Subcutaneous adipose tissue (tissue), 4 donors: Measurements from ENCODE around the gene EXOC4. TPM values are rescaled to one million over a fixed set of nuclear protein-coding genes. Genes with fewer than 3 reads are reported as not detected.

ENCODE experiments used
- CTCF ChIP-seq: fragments of 450-650 bp; IDR thresholded peaks from one replicate; pipeline ENCODE4 v1.5.1; 2016; ENCODE audit warnings: low read depth, mild to moderate bottlenecking, control low read depth, antibody characterized with exemption, moderate library complexity
- total RNA-seq, 4 donors: library from RNA; depleted of rRNA; stranded (reverse); fragments of >200 nt; gene quantifications; one replicate each; pipeline ENCODE4 v1.1.0, GENCODE V29; 2016

Gene EXOC4
- total RNA-seq, result 10 to 100 TPM; 62.9 to 84.3 (median 77.3) TPM

GRCh38 chr7:133252858-133253518 lies at the start of gene EXOC4:
TSS of gene EXOC4 (plus strand) at chr7:133253078.
- no peak for TF ChIP-seq CTCF

DNA sequence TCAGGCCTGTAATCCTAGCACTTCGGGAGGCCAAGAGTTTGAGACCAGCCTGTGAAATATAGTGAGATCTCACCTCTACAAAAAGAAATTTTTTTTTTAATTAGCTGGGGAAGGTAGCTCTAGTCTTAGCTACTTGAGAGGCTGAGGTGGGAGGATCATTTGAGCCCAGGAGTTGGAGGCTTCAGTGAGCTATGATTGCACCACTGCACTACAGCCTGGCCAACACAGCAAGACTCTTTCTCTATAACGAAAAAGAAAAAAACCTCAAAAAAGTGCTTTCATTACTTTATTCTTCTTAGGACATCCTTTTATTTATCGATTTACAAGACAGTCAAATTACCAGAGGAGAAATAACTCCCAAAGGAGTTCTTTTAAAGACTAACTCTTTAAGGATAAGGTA lies 49.4 kb upstream of the EXOC4 start:
- no peak for TF ChIP-seq CTCF

DNA sequence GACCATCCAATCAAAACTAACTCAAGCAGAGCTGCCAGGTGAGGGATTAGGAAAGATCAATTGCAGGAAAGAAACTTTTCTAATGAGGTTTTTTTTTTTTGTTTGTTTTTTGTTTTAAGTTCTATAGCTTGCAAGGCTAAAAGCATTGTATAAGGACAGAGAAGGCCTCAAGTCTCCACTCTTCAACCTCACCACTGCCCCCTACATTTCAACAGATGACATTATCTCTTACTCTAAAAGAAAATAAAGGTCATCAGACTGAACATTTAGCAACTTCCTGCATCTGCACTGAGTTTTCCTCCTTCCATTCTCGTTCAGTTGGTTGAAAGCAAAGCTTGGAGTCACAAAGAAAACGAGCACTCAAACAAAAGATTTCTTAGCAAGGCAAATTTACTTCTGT lies 45.2 kb upstream of the EXOC4 start:
- no peak for TF ChIP-seq CTCF

GRCh38 chr7:133217773-133218172 lies 35.1 kb upstream of the EXOC4 start:
- no peak for TF ChIP-seq CTCF

DNA sequence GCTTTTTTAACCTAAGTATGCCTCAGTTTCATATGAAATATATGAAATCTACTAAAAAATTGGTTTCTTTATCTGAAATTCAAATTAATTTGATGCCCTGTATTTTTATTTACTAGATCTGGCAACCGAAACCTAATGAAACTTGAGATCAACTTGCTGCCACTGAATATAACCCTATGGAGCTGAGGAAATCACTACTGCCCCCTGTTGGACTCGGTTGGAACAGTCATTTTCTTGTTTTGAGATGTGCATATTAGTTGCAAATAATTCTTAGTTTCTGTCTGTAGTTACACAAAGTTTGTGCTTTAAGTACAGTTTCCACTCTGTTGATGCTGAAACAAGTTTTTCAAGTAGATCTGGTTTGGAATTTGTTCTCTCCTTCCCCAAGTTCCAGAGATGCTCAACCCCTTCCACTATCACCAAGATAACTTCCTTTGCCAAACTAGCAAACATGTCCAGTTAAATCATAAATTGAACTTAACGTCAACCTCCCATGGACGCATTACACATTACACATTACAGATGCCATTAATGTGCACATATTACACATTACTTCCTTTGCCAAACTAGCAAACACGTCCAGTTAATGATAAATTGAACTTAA lies 22.2 kb upstream of the EXOC4 start:
- TF ChIP-seq CTCF, result no peak

- no peak for TF ChIP-seq CTCF
Observed at GRCh38 chr7:133233142-133233541, 19.7 kb upstream of the EXOC4 start.

DNA sequence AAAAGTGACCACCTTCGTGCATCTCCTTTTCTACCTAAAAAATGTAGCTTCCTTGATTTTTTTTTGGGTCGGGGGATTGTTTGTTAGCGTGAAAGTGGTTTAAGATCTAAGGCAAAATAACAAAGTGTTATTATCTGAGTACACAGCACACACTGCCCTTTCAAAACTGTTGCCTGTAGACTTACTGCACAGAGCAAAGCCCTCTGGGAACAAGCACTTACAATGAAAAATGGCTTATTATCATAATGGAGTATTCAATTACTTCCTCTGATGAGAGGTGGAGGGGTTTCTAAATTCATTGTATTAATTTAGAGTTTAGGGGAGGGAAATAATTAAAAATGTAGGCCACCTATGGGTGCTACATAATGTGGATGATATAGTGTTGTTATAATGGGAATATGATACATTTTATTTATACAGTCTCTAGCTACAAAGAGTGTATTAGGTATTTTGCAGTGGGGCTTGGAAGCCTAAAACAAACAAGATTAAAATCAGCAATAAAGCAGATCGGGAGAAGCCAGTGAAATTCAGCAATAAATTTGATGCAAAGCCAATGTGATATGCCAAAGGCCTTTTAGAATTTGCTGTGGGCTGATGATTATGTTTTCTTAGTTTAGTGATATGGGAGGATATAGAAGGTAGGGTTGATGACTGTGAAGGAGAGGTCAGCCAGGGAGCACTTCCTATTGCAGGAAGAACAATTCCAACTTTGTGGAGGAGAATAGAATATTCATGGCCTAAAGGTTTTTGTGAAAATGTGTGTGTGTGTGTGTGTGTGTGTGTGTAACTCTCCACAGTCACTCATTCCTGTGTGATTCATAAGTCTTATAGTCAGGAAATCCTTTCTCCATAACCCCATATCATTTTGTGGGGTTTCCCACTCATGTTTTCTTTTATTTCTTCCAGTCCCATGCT lies 17.7 kb upstream of the EXOC4 start:
- TF ChIP-seq CTCF, result no peak
